Endothelial cell of umbilical vein (primary cell): ENCODE results near the gene SFT2D2. TPM values are rescaled to one million over a fixed set of nuclear protein-coding genes. Genes with fewer than 3 reads are reported as not detected.

ENCODE experiments used
- BruUV-seq: library from RNA; stranded (reverse); fragments of 400-500 nt; replicated peaks from 2 replicates; lab custom pipeline; 2021; lab: Mats Ljungman, UMichigan
- CTCF ChIA-PET: fragments of 300-600, 350-600 bp; sonication (Branson Sonifier 250); formaldehyde crosslinking; loops from one replicate; lab custom pipeline; 2021; ENCODE audit warnings: antibody characterized with exemption, inconsistent platforms; lab: Charles Lee
- POLR2A ChIA-PET: fragments of 300-600, 350-600 bp; sonication (Branson Sonifier 250); formaldehyde crosslinking; loops from one replicate; lab custom pipeline; 2021; ENCODE audit warnings: antibody characterized with exemption, inconsistent platforms; lab: Charles Lee
- DNase-seq: peaks from one replicate; pipeline ENCODE4 v3.0.0-alpha.2; 2011; ENCODE audit warnings: low read depth, low spot score
- FAIRE-seq: peaks from 2 replicates; lab custom pipeline; 2011; peaks lifted over from hg19 to GRCh38; lab: Jason Lieb, UNC
- H2AFZ ChIP-seq: 2 replicates; pipeline ENCODE4 v1.6.0; 2012; ENCODE audit warnings: low read depth, low read length, control low read depth, inconsistent platforms
- H3K27ac ChIP-seq: 2 replicates; pipeline ENCODE4 v1.5.1; 2011; ENCODE audit warnings: low read depth, mild to moderate bottlenecking, control low read depth, low read length, moderate library complexity; ENCODE audit not compliant: insufficient read depth
- H3K27me3 ChIP-seq, 2 experiments: 2 replicates each; pipeline versions ENCODE4 v1.6.0 to v1.6.1; 2011; ENCODE audit warnings: low read length in 2 of 2, mixed read lengths in 1 of 2; ENCODE audit not compliant: control insufficient read depth in 2 of 2, insufficient read depth in 2 of 2
- H3K36me3 ChIP-seq, 2 experiments: 2 replicates in 1 of 2; 3 replicates in 1 of 2; pipeline ENCODE4 v1.5.1; 2011; ENCODE audit warnings: low read length in 2 of 2, mild to moderate bottlenecking in 1 of 2, moderate library complexity in 1 of 2; ENCODE audit not compliant: control insufficient read depth in 2 of 2, insufficient read depth in 2 of 2; ENCODE audit errors: extremely low read depth in 1 of 2
- H3K4me1 ChIP-seq: 3 replicates; pipeline ENCODE4 v1.5.1; 2011; ENCODE audit warnings: mild to moderate bottlenecking, low read length; ENCODE audit not compliant: control insufficient read depth, insufficient read depth; ENCODE audit errors: extremely low read depth
- H3K4me2 ChIP-seq: 2 replicates; pipeline ENCODE4 v1.6.1; 2011; ENCODE audit warnings: low read length, control low read depth, mixed read lengths; ENCODE audit not compliant: insufficient read depth
- H3K4me3 ChIP-seq, 3 experiments: fragments of 200-600 bp in 1 of 3; sonication (generic), shearing (Covaris generic) in 1 of 3; replicated peaks in 1 of 3; 2 replicates each; pipeline ENCODE4 v1.5.1; 2011 to 2016; ENCODE audit warnings: control low read depth in 3 of 3, low read length in 3 of 3, mild to moderate bottlenecking in 2 of 3, inconsistent platforms in 1 of 3, low read depth in 1 of 3, moderate library complexity in 1 of 3; ENCODE audit not compliant: insufficient read depth in 1 of 3
- H3K79me2 ChIP-seq: 2 replicates; pipeline ENCODE4 v1.6.0; 2012; ENCODE audit warnings: low read length, inconsistent platforms; ENCODE audit not compliant: control insufficient read depth, insufficient read depth
- H3K9ac ChIP-seq: replicated peaks from 2 replicates; pipeline ENCODE3; 2011; ENCODE audit warnings: low read length, control low read depth; ENCODE audit not compliant: insufficient read depth; ENCODE audit errors: extremely low read depth
- H3K9me1 ChIP-seq: replicated peaks from 3 replicates; pipeline ENCODE4 v1.6.0; 2011; ENCODE audit warnings: mild to moderate bottlenecking, low read length; ENCODE audit not compliant: control insufficient read depth, insufficient read depth; ENCODE audit errors: extremely low read depth
- H3K9me3 ChIP-seq: replicated peaks from 2 replicates; pipeline ENCODE4 v1.5.1; 2012; ENCODE audit warnings: low read length, inconsistent platforms; ENCODE audit not compliant: control insufficient read depth, insufficient read depth
- H4K20me1 ChIP-seq: replicated peaks from 2 replicates; pipeline ENCODE3; 2011; ENCODE audit warnings: mild to moderate bottlenecking, low read length; ENCODE audit not compliant: control insufficient read depth, insufficient read depth; ENCODE audit errors: extremely low read depth
- CTCF ChIP-seq, 2 donors: IDR thresholded peaks; 1 replicate in 1 of 2; 2 replicates in 1 of 2; pipeline ENCODE4 v1.5.1; 2011; ENCODE audit warnings: low read length in 2 of 2, mild to moderate bottlenecking in 2 of 2, moderate library complexity in 2 of 2, control low read depth in 1 of 2, inconsistent platforms in 1 of 2, low read depth in 1 of 2; ENCODE audit not compliant: insufficient read depth in 1 of 2; ENCODE audit errors: extremely low read depth in 1 of 2
- EZH2 ChIP-seq: IDR thresholded peaks from 2 replicates; pipeline ENCODE4 v1.6.1; 2012; ENCODE audit warnings: borderline replicate concordance, low read depth, mild to moderate bottlenecking, moderate library complexity, low read length, inconsistent platforms; ENCODE audit not compliant: severe bottlenecking
- FOS ChIP-seq: IDR thresholded peaks from 2 replicates; pipeline ENCODE4 v1.6.1; 2011; ENCODE audit warnings: mild to moderate bottlenecking, low read length, moderate library complexity, borderline replicate concordance; ENCODE audit not compliant: insufficient read depth
- GATA2 ChIP-seq: IDR thresholded peaks from 2 replicates; pipeline ENCODE4 v1.7.0; 2011; ENCODE audit warnings: low read depth, mild to moderate bottlenecking, moderate library complexity, mixed read lengths, low read length; ENCODE audit not compliant: insufficient read length, insufficient read depth
- JUN ChIP-seq: IDR thresholded peaks from 2 replicates; pipeline ENCODE4 v1.6.1; 2011; ENCODE audit warnings: borderline replicate concordance, low read depth; ENCODE audit not compliant: insufficient read length, insufficient read depth
- MAX ChIP-seq: IDR thresholded peaks from 2 replicates; pipeline ENCODE4 v1.6.1; 2011; ENCODE audit not compliant: insufficient read depth, insufficient read length
- MYC ChIP-seq: IDR thresholded peaks from one replicate; pipeline ENCODE4 v1.6.1; 2011; ENCODE audit warnings: mild to moderate bottlenecking, low read depth, low read length
- POLR2A ChIP-seq: IDR thresholded peaks from 2 replicates; pipeline ENCODE4 v1.6.1; 2012; ENCODE audit warnings: low read depth, mild to moderate bottlenecking, control low read depth, low read length
- POLR2AphosphoS5 ChIP-seq: IDR thresholded peaks from 2 replicates; pipeline ENCODE4 v1.6.1; 2012; ENCODE audit warnings: low read depth, mild to moderate bottlenecking, control low read depth, low read length, moderate library complexity; ENCODE audit not compliant: insufficient read depth
- dilution Hi-C: fragments of 300-500 bp; cut with MboI; formaldehyde crosslinking; loops from one replicate; pipeline ENCODE4 v1.15.0; 2019; ENCODE audit warnings: low sequenced_read_pairs; ENCODE audit not compliant: extremely low pct_ligation_motif_present
- intact Hi-C: fragments of 100-400 bp; cut with micrococcal nuclease; formaldehyde crosslinking; loops from one replicate; pipeline ENCODE4 v1.10.0; 2022
- polyA plus RNA-seq, 4 experiments: library from polyadenylated mRNA; depleted of rRNA in 3 of 4; stranded (reverse) in 3 of 4; unstranded in 1 of 4; fragments of >200 nt; gene quantifications; 2 replicates each; pipeline versions ENCODE4 v1.2.1 to v1.2.3, GENCODE V29; 2011 to 2012; ENCODE audit warnings: missing spikeins in 1 of 4
- total RNA-seq: library from RNA; stranded (reverse); gene quantifications from 2 replicates; pipeline ENCODE4 v1.2.3, GENCODE V29; 2021

The SFT2D2 gene
- total and polyA plus RNA-seq, 2 donors (not counting 3 experiments of a cell fraction or from before 2014, with no cell fraction given): 16.7 to 68.1 TPM

- no peak for DNase-seq
- intact Hi-C loops: no loop called here
- POLR2A ChIA-PET: no interaction called here
Measured at GRCh38 chr1:168300626-168301025, 74.8 kb downstream of the SFT2D2 start.

More at GRCh38 chr1:168300626-168301025, 74.8 kb downstream of the SFT2D2 start:
- no peak for TF ChIP-seq POLR2A
- TF ChIP-seq MYC: no peak
- no peak for TF ChIP-seq POLR2AphosphoS5
- TF ChIP-seq FOS: no peak
- TF ChIP-seq GATA2: no peak
- TF ChIP-seq MAX: no peak
- no peak for TF ChIP-seq CTCF (IDR thresholded peaks at IDR 0.05; ENCODE audit: extremely low read depth in 1 of 2, insufficient read depth in 1 of 2, low read depth in 1 of 2, low read length in 2 of 2)
- no peak for TF ChIP-seq EZH2
- TF ChIP-seq JUN: no peak
- Histone ChIP-seq H3K79me2 (no peaks in the 10 kb centered on the region), H3K9me3 (no peaks in the 10 kb centered on the region), H2AFZ (no peak overlapping the region), H3K27ac (no peak overlapping the region), H3K4me3 (no peak overlapping the region), H4K20me1 (no peaks in the 10 kb centered on the region), H3K9ac (no peak overlapping the region), H3K4me1 (no peaks in the 10 kb centered on the region), H3K27me3 (no peaks in the 10 kb centered on the region), H3K4me2 (no peak overlapping the region), H3K9me1 (no peaks in the 10 kb centered on the region), H3K36me3 (no peaks in the 10 kb centered on the region)
- CTCF ChIA-PET: no interaction called here
- no peak for FAIRE-seq
- BruUV-seq: no TSS peak
- dilution Hi-C loops: no loop called here
